Putamen (tissue), 1 donor: ENCODE measurements around the gene NHSL1.

ENCODE experiments used
- DNase-seq: peaks from one replicate; pipeline ENCODE4 v3.0.0-alpha.2; 2016; ENCODE audit warnings: low spot score

Gene NHSL1

DNA sequence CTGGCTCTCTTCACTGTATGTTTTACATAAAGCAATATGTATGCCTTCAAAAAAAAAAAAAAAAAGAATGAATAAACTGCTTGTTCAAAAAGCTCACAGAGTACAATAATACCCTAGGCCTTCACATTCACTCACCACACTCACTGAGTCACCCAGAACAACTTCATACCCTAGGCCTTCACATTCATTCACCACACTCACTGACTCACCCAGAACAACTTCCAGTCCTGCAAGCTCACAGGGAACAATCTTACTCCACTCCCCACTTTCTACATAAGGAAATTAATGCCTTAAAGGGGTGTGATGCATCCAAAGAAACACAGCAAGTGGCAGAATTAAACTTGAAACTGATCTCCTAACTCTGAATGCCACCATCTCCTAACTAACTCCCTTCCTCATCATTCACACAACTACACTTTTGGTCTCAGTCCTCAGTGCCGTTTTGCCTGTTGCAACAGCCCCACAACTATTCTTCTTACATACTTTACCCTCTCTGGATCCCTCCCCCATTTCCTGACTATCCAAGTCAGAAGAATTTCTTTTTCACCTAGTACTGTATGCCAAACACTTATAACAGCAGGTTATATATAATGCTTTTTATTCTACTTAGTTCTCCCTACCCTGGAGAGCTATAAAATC is 34.2 kb downstream of the NHSL1 start:
- DNase-seq, result no peak

GRCh38 chr6:138464085-138464484 is 35.2 kb downstream of the NHSL1 start:
- DNase-seq, result no peak

GRCh38 chr6:138461647-138462046 is 37.6 kb downstream of the NHSL1 start:
- DNase-seq, result no peak

GRCh38 chr6:138456401-138456790 is 42.9 kb downstream of the NHSL1 start:
- DNase-seq, result no peak

GRCh38 chr6:138455746-138456400 is 43.4 kb downstream of the NHSL1 start:
- DNase-seq, result no peak

GRCh38 chr6:138454981-138455706 is 44.1 kb downstream of the NHSL1 start:
- DNase-seq, result no peak

GRCh38 chr6:138451043-138451442 is 48.3 kb downstream of the NHSL1 start:
- DNase-seq, result no peak

DNA sequence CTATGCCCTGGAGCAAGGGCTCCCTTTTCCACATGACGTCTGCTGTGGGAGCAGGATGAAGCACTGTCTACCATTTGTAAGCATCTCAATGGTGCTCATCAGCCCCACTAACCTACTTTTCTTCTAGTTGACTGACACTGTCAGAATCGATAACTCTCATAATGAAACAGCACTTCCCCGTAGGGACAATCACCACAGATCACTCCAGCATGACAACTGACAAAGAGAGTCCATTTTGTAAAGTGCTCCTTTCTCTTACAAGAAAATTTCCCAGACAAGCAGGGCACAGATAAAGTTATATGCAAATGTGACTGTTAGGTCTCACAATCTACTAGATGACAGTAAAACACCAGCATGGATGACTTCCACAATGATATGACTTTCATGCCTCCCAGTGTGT is 48.8 kb downstream of the NHSL1 start:
- no peak for DNase-seq

DNA sequence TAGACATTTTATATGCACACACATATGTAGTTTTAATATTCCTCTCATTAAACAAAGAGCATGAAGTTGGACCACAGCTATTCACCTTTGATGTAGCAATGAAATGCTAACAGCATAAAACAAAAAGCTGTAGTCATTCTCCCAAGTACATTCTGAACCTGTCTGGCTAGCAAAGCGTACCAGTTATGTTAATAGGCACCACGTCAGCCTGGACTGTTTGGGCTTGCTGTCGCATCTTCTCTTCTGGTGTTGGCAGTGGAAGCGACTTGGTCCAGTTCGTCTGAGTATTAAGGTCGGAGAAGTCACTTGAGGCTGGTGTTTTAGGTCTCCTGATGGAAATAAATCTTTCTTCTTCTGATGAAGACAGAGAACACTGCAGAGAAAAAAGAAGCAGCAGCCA is 52.5 kb downstream of the NHSL1 start:
- DNase-seq, result no peak

GRCh38 chr6:138443979-138444378 is 55.3 kb downstream of the NHSL1 start:
- no peak for DNase-seq

DNA sequence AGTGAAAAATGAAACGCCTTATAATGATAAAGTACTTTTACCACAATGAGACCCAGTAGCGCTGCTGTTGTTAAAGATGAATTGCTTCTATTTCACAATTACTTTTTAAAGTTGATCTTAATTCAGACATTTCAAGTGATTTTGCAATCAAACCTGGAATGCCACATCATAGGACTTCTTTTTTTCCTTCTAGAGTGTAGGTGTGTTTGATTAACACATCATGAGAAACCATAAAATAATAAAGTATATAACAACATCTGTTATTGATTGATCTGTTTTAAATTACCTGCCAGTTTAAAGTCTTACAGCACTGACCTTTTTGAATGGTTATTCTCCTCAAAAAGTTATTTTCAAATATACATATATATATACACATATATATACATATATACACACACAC is 56.6 kb downstream of the NHSL1 start:
- no peak for DNase-seq

- DNase-seq, result no peak
Measured at GRCh38 chr6:138441965-138442364, 57.3 kb downstream of the NHSL1 start.

DNA sequence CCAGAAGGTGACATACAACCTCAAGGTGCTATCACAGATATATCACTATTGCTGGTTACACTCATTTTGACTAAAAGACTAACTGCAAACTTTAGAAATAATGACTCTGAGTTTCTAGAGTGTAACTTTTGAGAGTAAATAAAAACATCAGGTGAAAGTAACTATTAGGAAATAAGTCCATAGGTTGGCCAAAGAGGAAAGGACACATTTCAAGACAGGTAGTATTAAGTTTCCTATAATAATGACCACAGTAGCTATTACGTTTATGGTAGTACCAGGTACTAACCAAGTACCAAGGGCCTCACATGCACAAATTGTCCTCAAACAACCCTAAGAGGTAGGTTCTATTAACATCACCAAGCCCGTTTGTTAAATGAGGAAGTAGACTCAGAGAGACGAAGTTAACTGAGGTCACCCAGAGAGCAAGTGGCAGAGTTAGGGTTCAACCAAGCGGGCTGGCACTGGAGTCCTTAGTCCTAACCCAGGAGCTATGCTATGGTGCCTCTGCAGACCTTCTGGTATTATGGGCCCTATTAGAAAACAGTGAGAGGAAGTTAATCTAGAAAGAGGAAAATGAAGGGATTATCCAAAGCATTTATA is 58.4 kb downstream of the NHSL1 start:
- no peak for DNase-seq

GRCh38 chr6:138440296-138440695 is 59.0 kb downstream of the NHSL1 start:
- DNase-seq, result no peak

DNA sequence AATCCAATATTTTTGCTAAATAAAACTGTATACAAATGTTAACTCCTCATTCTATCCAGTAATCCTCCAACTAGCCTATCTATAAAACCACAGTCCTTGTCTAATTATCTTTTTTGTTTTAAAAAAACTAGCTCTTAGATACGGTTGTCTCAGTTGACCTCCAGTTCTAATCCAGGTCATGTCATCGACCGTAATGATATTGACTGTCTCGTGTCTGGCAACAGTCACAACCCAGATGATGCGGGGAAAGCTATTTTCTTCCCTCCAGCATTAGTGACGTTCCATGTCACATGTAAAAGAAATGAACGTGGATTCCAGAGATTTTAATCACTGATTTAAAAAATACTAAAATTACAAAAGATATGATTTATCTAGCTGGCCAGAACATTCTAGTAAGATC is 59.7 kb downstream of the NHSL1 start:
- no peak for DNase-seq

GRCh38 chr6:138434925-138435324 is 64.4 kb downstream of the NHSL1 start:
- DNase-seq, result no peak

DNA sequence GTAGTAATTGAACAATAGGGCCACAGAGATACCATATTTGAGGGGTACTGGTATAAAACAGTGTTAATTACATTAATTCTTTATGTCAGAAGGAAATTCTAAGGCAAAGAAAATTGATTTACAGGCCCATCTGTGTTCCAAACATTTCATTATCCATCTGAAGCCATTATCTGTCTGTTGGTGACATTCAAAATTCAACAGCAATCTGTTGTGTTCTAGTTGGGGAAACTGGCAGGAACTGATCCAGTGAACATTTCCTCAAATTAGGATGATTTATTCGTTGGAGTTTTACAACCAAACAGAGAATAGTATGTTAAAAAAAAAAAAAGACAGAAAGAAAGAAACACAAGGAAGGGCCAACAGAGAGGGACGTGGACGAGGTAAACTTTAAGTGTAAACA is 65.2 kb downstream of the NHSL1 start:
- DNase-seq, result no peak

GRCh38 chr6:138432063-138432356 is 67.3 kb downstream of the NHSL1 start:
- no peak for DNase-seq

- no peak for DNase-seq
Measured at GRCh38 chr6:138431256-138432062, 67.8 kb downstream of the NHSL1 start.

DNA sequence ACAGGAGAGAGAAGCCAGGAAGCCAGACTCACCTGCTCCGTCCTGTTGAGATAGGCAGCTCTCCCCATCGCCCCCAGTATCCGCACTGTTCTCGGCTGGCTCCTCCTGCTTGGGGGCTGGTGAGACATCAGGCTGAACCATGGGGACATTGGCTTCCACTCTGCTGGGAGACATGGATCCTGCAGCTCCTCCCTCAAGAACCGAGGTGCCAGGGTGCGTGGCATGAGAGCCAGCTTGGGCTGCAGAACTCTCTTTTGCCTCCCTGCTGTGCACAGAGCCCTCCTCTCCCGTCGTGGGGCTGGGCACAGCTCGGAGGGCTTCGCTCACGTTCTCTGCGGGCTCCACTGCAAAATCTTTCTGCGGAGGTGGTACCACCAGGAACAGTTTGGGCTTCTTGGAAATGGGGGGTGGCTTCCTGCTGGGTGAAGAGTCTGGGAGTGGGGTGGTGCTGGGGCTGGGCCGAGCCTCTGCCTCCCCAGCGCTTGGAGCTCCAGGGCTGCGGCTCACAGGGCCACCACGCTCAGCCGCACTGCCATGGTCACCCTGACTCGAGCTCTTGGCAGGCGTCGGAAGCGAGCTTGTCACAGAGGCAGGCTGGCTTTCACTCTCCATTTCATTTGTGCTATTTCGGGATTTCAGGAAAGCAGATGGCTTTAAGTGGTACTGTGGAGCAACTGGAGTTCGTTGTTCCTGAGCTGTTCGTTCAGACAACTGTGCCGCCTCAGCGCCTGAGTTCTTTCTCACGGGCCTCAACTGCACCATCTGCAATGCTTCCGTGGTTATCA is 68.7 kb downstream of the NHSL1 start:
- peak; percentile 38 for DNase-seq

GRCh38 chr6:138429761-138430160 is 69.5 kb downstream of the NHSL1 start:
- DNase-seq, result no peak
